Urothelium cell line (cell line): ENCODE measurements around the gene RBM17.
"Not testable (repeated sequence)": the region's sequence is repeated elsewhere in the genome, so short reads cannot be mapped to it uniquely, and the experiment has no call there.

ENCODE experiments used
- DNase-seq: peaks from one replicate; pipeline ENCODE4 v3.0.0; 2011; ENCODE audit warnings: low spot score, mixed read lengths
- FAIRE-seq: peaks from 2 replicates; lab custom pipeline; 2011; peaks lifted over from hg19 to GRCh38; lab: Jason Lieb, UNC

The RBM17 gene

DNA sequence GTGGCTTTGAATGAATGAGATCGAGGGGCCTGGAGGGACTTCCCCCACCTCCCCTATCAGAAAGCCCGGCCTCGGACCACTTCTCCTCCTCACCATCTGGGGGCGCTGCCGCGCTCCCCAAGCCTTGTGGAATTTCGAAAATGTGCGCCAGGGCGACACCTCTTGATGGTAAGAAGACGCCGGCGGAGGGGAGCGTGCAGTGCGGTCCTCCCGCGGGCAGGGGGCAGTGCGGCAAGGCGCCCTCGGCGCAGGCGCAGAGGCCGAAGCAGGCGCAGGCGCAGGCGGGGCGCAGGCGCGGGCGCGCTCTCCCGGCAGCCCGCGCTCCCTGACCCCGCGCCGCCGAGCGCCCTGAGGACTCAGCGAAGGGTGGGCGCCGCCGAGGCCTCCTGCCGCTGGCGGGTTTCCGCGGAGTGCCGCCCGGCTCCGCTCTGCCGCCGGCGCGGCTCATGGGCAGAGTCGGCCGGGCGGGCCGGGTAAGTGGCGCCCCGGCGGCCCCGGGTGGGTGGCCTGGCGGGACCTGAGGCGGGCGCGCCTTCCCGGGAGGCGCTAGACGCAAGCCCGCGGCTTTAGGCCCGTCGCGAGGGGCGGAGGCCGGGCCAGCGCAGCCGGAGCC is at the start of gene RBM17:
Gene RBM17 (plus strand): TSS at position 314 of the 613 bp plus-strand sequence. CDS start 8,032 bp downstream, outside the sequence.
- FAIRE-seq (peak; percentile 53), DNase-seq (peak; percentile 94)

DNA sequence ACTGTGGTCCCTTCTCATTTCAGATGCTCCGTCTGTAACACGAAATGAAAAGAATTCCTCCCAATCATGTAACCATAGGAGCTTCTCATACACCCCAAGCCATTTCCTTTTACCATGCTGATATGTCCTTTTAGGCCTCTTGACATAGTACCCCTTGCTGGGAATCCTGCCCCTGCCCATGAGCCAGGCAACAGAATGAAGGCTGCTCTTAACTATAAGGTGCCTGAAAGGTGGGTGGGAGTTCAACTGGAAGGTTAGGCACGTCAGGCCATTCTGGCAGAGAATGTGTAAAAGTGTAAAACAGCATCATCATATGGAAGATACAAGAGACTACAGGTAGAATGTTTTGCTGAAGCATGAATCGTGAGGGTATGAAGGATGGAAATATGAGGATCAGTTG is 49.1 kb upstream of the RBM17 start:
- FAIRE-seq (no peak), DNase-seq (no peak)

DNA sequence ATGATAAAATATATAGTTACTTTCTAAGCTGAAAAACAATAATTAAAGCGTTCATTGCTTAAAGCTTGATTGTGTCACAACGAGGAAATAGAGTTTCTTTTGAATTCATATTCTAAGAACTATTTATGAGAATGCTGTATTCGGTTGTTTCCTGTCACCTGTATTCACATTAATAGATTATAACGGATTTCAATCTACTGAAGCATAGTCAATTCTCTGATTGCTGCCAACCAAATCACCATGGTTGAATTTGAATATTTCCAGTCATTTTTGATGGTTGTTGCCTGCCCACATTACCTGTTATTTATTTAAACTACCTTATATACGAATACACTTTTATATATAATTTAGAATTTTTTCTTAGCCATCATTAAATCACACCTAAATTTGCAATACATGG is 48.6 kb upstream of the RBM17 start:
- FAIRE-seq, result no peak

DNA sequence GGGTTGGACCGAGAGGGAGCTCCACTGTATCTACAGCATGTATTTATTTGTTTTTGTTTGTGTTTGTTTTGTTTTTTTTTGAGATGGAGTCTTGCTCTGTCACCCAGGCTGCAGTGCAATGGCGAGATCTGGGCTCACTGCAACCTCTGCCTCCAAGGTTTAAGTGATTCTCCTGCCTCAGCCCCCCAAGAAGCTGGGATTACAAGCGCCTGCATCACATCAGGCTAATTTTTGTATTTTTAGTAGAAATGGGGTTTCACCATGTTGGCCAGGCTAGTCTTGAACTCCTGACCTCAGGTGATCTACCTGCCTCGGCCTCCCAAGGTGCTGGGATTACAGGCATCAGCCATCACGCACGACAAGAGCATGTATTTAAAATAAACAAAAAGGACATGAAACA is 45.5 kb upstream of the RBM17 start:
- DNase-seq, FAIRE-seq: not testable (repeated sequence)

More for the DNA sequence above, 48.6 kb upstream of the RBM17 start:
- DNase-seq, result no peak

DNA sequence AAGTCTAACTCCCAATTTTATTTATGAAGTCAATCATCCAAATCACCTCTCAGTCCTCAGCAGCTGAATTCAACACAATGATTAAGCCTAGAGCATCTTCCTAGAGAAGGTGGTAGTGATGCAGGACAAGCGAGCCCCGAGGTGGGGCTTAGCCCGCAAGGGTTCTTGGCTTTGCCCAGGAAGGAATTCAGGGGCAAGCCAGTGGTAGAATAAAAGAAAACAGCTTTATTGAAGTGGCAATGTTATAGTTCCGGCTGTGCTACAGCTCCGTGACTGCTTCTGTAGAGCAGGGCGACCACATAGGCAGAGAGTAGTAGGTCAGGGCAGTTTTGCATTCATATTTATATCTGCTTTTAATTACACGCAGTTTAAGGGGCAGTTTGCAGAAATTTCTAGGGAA is 44.8 kb upstream of the RBM17 start:
- FAIRE-seq (no peak), DNase-seq (no peak)

DNA sequence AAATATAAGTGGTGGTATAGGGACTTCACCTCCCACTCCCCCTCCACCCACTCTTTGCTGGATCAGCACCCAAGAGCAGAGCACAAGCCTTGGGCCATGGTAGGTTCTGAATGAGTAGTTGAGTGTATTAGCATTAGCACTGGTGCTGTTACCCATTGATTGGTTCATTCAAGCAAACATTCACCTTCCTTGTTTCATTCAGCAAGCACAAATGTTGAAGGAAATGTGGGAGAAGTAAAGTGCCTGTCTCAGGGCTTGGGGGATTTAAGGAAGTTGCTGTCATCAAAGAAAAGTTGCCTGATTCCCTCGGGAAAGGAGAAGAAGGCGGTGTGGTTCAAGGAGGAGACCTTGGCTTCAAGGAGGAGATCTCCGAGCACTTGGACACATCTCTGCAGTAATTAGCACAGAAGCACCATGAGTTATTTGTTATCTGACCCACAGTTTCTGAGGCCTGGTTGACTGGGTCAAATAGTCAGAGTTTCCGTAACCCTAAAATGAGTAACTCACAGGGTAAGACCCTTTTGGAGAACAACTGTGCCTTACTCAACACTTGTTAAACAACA is 44.0 kb upstream of the RBM17 start:
- FAIRE-seq (no peak), DNase-seq (no peak)

DNA sequence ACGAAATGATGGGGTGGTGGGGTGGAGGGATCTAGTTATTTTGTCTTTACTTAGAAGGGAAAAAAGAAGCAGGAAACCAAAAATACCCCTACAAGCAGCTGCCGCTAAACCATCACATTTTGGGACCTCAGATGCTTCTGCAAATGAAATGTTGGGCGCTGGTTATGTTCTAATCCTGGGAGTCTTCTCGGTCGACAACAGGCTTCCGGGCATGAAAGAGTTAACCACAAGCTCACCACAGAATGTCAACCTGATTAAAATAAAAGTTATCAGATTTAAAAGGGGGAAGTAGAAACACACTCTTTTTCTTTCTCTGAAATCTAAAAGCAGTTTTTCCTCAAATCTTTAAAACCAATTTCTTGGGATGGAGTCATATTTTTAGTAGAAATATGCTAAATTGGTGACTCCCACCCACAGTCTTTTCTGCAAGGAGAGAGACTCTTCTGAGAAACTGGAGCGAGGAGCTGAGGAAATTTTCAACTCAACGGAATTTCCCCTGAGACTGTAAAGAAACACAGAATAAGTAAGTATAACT is 43.5 kb upstream of the RBM17 start:
- no peak for DNase-seq
- no peak for FAIRE-seq

DNA sequence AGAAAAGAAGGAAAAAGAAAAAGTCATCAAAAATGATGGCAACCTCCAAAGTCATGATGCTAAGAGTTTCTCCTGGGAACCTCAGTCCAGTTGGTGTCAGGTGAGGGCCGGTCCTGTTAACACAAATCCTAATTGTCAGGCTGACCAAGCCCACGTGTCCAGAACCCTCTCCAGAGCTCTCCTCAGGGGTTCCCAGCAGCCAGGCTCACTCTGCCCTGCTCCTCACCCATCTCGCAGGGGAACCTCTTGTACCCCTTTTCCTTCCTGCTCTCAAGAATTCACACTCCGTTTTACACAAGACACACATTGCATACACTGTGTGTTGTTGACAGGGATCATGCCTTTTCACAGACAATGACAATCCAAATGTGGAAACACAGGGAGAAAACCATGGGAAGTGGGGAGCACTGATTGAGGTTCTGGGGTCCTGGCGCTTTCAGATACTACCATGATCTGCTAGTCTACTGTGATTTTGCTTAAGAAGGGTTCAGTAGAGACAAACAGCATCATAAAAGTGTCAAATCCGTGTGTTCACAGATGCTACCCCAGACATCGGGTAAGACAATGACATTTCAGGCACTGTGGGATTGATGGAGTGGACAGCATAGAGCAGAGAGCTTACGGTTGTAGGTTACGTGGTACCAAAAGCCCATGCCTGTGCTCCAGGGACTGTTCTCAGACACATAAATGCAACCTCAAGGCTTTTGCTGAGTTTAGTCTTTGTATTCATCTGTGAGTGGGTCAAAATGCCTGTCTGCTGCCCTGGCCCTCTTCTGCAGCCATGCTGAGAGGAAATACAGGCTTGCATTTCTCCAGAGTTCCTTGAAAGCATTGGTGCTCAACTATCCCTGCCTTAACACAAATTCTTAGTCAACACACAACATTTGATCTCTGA is 42.7 kb upstream of the RBM17 start:
- no peak for FAIRE-seq
- no peak for DNase-seq

- DNase-seq, result no peak
- FAIRE-seq, result no peak
Observed at GRCh38 chr10:6046773-6047611, 41.8 kb upstream of the RBM17 start.

GRCh38 chr10:6047847-6048246 is 41.0 kb upstream of the RBM17 start:
- no peak for DNase-seq
- FAIRE-seq, result no peak

GRCh38 chr10:6048281-6049030 is 40.4 kb upstream of the RBM17 start:
- FAIRE-seq (no peak), DNase-seq (no peak)

GRCh38 chr10:6049031-6049400 is 39.8 kb upstream of the RBM17 start:
- DNase-seq, result no peak
- FAIRE-seq, result no peak

DNA sequence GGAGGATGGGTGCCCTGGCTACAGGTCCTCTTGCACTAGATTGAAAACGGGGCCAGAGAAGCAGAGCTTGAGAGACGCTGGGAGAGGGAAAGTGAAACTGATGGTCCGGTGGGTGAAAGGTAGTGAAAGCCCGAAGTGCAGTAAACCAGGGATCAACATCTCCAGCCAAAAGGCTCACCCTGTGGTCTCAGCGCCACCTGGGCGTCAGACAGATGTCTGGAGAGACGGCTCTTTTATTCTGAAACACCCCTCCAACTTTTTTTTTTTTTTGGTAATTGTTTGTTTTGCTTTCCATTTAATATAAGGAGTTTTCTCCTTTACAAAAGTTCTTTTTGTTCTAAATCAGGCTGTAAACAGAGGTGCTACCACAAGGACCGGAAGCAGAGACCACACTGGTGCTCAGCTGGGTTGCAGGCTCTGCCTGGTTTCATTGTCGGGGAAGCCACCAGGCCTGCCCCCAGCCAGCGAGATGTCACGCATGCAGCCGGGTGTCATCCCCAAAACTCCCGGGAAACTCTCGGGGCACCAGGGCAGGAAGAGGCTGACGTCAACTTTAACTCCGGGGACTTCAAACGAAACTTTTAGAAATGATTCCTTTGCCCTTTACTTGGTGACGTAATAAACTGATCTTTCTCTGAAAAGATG is 37.9 kb upstream of the RBM17 start:
- DNase-seq (peak; percentile 69), FAIRE-seq (no peak)

GRCh38 chr10:6052247-6053221 is 36.3 kb upstream of the RBM17 start:
- no peak for FAIRE-seq
- peak; percentile 66 for DNase-seq

GRCh38 chr10:6053303-6053702 is 35.5 kb upstream of the RBM17 start:
- DNase-seq, result no peak
- no peak for FAIRE-seq

- FAIRE-seq (no peak), DNase-seq (no peak)
Observed at GRCh38 chr10:6053816-6054631, 34.8 kb upstream of the RBM17 start.

GRCh38 chr10:6054884-6055283 is 34.0 kb upstream of the RBM17 start:
- DNase-seq (no peak), FAIRE-seq (no peak)

DNA sequence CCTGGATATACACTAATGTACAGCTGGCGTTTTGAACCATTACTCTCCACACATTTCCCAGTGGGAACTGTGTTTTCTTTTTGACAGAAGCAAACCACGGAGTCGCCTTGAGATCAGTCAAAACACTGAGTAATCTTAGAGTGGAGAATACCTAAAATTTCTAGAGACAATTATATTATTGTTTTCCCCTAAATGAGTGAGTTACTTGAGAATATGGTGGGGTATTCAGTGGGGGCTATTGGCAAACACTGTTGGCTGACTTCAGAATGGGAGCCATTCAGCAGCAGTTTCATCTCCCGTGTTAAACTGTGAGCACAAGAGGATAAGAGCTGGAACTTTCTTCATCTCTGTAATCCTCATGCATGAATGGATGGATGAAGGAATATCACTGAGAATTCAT is 32.9 kb upstream of the RBM17 start:
- DNase-seq (no peak), FAIRE-seq (no peak)
